Type B pancreatic cell (in vitro differentiated cells): ENCODE results near the gene CEP68. TPM values are rescaled to one million over a fixed set of nuclear protein-coding genes. Genes with fewer than 3 reads are reported as not detected.
"Not testable (repeated sequence)": the region's sequence is repeated elsewhere in the genome, so short reads cannot be mapped to it uniquely, and the experiment has no call there.

Experiments used
- DNase-seq: peaks from one replicate; pipeline ENCODE4 v3.0.0; 2021; ENCODE audit warnings: mixed read lengths; ENCODE audit not compliant: unreplicated experiment; ENCODE audit errors: extremely low spot score
- H3K27ac Mint-ChIP-seq: 2 replicates; pipeline ENCODE4 v1.8.0; 2021; ENCODE audit warnings: mild to moderate bottlenecking, mixed read lengths
- H3K27me3 Mint-ChIP-seq: 2 replicates; pipeline ENCODE4 v1.8.0; 2021; ENCODE audit warnings: mixed read lengths
- H3K36me3 Mint-ChIP-seq: 2 replicates; pipeline ENCODE4 v1.8.0; 2021; ENCODE audit warnings: mixed read lengths
- H3K4me1 Mint-ChIP-seq: one replicate; pipeline ENCODE4 v1.8.0; 2021; ENCODE audit warnings: mixed read lengths; ENCODE audit not compliant: unreplicated experiment
- H3K4me3 Mint-ChIP-seq: 2 replicates; pipeline ENCODE4 v1.8.0; 2021; ENCODE audit warnings: mild to moderate bottlenecking, mixed read lengths
- H3K9me3 Mint-ChIP-seq: 2 replicates; pipeline ENCODE4 v1.8.0; 2021; ENCODE audit warnings: mixed read lengths
- total RNA-seq: library from RNA; stranded (reverse); gene quantifications from 2 replicates; pipeline ENCODE4 v1.2.1, GENCODE V29; 2021; ENCODE audit warnings: low replicate concordance
- TF ChIP-seq, protein P1 (sequence below): fragments of 200-600 bp; sonication (generic); conservative IDR thresholded peaks from 2 replicates; pipeline ENCODE4 v1.5.0; 2021; ENCODE audit warnings: antibody characterized with exemption, mild to moderate bottlenecking

Gene CEP68
- total RNA-seq, 1 donor from 2014 or later: 21.5 TPM

DNA sequence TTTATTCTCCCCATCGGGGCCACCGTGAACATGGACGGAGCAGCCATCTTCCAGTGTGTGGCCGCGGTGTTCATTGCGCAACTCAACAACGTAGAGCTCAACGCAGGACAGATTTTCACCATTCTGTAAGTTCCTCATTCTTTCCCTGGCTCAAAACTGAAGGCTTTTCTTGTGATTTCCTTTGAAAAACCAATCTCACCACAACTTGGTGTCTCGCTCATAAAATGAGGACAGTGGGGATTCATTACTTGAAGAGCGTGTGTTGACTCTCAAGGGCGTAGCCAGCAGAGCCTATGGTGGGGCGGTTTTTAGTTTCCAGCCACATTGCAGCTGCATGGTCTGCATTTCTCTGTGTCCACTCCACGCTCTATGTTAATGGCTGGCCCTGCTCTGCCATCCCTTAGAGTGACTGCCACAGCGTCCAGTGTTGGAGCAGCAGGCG, 38.1 kb upstream of the CEP68 start:
- H3K27ac Mint-ChIP-seq: no peak overlapping the region
- H3K9me3 Mint-ChIP-seq: no peaks in the 10 kb centered on the region
- TF ChIP-seq, protein P1, sequence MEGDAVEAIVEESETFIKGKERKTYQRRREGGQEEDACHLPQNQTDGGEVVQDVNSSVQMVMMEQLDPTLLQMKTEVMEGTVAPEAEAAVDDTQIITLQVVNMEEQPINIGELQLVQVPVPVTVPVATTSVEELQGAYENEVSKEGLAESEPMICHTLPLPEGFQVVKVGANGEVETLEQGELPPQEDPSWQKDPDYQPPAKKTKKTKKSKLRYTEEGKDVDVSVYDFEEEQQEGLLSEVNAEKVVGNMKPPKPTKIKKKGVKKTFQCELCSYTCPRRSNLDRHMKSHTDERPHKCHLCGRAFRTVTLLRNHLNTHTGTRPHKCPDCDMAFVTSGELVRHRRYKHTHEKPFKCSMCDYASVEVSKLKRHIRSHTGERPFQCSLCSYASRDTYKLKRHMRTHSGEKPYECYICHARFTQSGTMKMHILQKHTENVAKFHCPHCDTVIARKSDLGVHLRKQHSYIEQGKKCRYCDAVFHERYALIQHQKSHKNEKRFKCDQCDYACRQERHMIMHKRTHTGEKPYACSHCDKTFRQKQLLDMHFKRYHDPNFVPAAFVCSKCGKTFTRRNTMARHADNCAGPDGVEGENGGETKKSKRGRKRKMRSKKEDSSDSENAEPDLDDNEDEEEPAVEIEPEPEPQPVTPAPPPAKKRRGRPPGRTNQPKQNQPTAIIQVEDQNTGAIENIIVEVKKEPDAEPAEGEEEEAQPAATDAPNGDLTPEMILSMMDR: no peak
- H3K4me3 Mint-ChIP-seq: no peak overlapping the region
- H3K4me1 Mint-ChIP-seq: peaks cover 9% of the 10 kb centered on the region
- H3K36me3 Mint-ChIP-seq: peaks cover 20% of the 10 kb centered on the region
- no peak for DNase-seq
- H3K27me3 Mint-ChIP-seq: no peaks in the 10 kb centered on the region

DNA sequence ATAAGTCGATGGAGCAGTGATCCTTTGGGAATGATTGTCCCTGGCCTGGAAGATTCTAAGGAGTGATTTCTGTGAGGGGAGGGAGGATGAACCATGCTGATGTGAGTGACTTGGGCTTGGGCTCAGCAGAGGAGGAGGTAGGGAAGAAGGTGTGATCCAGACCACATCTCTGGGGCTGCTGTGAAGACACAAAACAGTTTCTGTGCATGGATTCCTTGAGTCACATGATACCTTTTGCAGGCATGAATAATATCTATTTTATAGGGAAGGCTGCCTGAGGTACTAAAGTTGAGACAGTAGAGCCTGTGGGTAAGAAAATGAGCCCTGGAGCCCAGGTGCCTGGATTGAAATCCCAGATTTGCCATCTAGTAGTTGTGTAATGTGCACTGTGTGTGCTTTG, 37.2 kb upstream of the CEP68 start:
- Mint-ChIP-seq H3K4me1 (peaks cover 15% of the 10 kb centered on the region), H3K27me3 (no peaks in the 10 kb centered on the region), H3K9me3 (no peaks in the 10 kb centered on the region), H3K27ac (no peak overlapping the region), H3K36me3 (peaks cover 25% of the 10 kb centered on the region), H3K4me3 (no peak overlapping the region)
- TF ChIP-seq, protein P1: no peak
- no peak for DNase-seq

DNA sequence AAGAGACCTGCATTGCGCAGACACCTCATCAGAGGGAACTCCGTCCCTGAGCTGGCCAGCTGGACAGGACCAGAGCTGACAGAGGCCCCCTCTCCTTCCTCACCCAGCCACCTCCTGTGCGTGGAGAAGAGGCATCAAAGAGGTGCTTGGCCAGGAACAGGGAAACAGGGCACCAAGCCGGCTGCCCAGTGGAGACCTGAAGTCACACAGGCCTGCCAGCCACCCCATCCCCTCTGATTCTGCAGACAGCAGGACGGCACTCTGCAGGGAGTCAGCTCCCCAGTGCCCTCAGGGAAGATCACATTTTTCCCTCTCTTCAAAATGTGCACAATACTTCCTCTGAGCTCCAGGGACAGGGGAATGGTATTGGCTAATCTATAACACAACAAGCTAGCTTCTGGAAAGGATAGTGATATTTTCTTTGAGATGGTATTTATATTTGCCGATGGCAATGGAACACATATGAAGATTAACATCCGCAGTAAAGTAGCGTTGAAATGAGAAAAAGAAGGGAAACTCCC, 36.5 kb upstream of the CEP68 start:
- TF ChIP-seq, protein P1: no peak
- Mint-ChIP-seq H3K9me3 (no peaks in the 10 kb centered on the region), H3K4me3 (no peak overlapping the region), H3K36me3 (peaks cover 25% of the 10 kb centered on the region), H3K4me1 (peaks cover 15% of the 10 kb centered on the region), H3K27ac (no peak overlapping the region), H3K27me3 (no peaks in the 10 kb centered on the region)
- no peak for DNase-seq

DNA sequence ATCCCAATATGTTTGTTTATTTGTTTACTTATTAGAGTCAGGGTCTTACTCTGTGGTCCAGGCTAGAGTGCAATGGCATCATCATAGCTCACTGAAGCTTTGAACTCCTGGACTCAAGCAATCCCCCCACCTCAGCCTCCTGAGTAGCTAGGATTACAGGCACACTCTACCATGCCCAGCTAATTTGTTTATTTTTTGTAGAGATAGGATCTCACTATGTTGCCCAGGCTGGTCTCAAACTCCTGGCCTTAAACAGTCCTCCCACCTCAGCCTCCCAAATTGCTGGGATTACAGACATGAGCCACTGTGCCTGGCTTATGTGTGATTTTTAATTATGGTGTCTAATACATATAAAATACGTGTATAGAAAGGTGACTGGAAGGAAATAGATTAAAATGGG, 36.0 kb upstream of the CEP68 start:
- not testable (repeated sequence) for H3K27ac Mint-ChIP-seq, H3K4me3 Mint-ChIP-seq
- H3K4me1 Mint-ChIP-seq: peaks cover 15% of the 10 kb centered on the region

DNA sequence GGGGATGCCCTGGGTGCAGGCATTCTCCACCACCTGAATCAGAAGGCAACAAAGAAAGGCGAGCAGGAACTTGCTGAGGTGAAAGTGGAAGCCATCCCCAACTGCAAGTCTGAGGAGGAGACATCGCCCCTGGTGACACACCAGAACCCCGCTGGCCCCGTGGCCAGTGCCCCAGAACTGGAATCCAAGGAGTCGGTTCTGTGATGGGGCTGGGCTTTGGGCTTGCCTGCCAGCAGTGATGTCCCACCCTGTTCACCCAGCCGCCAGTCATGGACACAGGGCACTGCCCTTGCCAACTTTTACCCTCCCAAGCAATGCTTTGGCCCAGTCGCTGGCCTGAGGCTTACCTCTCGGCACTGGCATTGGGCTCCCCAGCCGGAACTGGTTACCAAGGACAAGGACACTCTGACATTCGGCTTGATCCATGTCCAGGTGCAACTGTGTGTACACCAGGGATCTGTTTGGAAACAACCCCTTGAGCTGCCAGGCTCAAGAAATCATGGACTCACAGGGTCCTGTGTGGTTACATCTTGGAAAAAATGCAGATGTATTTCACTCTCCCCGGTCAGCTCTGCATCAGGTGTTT, 35.2 kb upstream of the CEP68 start:
- no peaks in the 10 kb centered on the region for H3K27me3 Mint-ChIP-seq
- H3K4me3 Mint-ChIP-seq: no peak overlapping the region
- TF ChIP-seq, protein P1: no peak
- no peak for DNase-seq
- H3K27ac Mint-ChIP-seq: no peak overlapping the region
- H3K36me3 Mint-ChIP-seq: peaks cover 25% of the 10 kb centered on the region
- peaks cover 15% of the 10 kb centered on the region for H3K4me1 Mint-ChIP-seq
- H3K9me3 Mint-ChIP-seq: no peaks in the 10 kb centered on the region

More for the DNA sequence above, 36.0 kb upstream of the CEP68 start:
- DNase-seq, H3K27me3 Mint-ChIP-seq, H3K9me3 Mint-ChIP-seq: not testable (repeated sequence)
- H3K36me3 Mint-ChIP-seq: peaks cover 25% of the 10 kb centered on the region

DNA sequence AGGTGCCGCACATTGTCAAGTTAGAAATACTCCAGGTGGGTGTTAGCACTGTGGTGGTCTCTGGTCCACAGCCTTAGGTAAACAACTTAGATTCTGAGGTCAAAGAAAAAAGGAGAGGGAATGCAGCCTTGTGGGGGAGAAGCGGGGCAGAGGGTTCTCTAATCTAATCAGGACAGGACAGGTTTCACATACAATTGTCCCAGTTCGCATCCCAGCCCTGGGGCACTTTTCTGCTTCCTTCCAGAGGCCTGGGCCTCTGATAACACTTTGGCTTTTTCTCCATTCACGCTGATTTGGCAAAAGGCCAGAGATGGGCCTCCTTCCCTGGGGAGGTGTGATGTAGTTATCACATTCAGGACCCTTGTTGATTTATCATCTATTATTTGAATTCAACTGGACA, 34.5 kb upstream of the CEP68 start:
- no peak for DNase-seq
- Mint-ChIP-seq H3K36me3 (peaks cover 24% of the 10 kb centered on the region), H3K27me3 (no peaks in the 10 kb centered on the region), H3K27ac (peak overlapping the region; percentile 44), H3K4me1 (peaks cover 15% of the 10 kb centered on the region), H3K9me3 (no peaks in the 10 kb centered on the region), H3K4me3 (no peak overlapping the region)
- TF ChIP-seq, protein P1: no peak
